ENCODE results near the gene APIP.

DNA sequence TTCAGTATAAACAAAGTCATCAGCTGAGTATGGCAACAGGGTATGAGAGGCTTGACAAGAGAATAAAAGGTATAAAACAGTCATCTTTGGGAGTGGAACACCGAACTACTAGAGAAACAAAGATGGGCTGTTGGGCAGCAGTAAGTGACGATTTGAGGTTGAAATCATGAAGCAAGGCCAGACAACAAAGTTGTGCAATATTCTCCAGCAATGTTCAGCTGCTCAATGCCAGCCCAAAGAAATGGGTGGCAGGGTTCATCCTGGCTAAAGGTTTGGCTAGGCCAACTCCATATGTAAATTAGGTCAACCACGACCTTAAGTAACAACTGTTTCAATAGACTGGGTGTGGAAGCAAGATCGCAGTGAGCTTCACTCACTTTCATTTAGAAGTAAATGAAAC, 6.2 kb downstream of the APIP start:
- TF ChIP-seq POLR2A (IDR thresholded peaks at IDR 0.05) (no peak), POLR2AphosphoS5 (IDR thresholded peaks at IDR 0.05) (no peak)
- TF ChIP-seq, protein P1, sequence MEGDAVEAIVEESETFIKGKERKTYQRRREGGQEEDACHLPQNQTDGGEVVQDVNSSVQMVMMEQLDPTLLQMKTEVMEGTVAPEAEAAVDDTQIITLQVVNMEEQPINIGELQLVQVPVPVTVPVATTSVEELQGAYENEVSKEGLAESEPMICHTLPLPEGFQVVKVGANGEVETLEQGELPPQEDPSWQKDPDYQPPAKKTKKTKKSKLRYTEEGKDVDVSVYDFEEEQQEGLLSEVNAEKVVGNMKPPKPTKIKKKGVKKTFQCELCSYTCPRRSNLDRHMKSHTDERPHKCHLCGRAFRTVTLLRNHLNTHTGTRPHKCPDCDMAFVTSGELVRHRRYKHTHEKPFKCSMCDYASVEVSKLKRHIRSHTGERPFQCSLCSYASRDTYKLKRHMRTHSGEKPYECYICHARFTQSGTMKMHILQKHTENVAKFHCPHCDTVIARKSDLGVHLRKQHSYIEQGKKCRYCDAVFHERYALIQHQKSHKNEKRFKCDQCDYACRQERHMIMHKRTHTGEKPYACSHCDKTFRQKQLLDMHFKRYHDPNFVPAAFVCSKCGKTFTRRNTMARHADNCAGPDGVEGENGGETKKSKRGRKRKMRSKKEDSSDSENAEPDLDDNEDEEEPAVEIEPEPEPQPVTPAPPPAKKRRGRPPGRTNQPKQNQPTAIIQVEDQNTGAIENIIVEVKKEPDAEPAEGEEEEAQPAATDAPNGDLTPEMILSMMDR (IDR thresholded peaks at IDR 0.05) = no peak

All from sigmoid colon (tissue), 4 donors.